Peyer's patch (tissue), 4 donors: ENCODE data around the gene ALDOC.

Source experiments
- CTCF ChIP-seq, 6 experiments: fragments of 450-650 bp in 4 of 6; fragments of 200-600 bp in 2 of 6; sonication (generic) in 1 of 6; IDR thresholded peaks; one replicate each; pipeline ENCODE4 v1.5.1; 2017 to 2019; ENCODE audit warnings: antibody characterized with exemption in 6 of 6, mild to moderate bottlenecking in 3 of 6, moderate library complexity in 1 of 6
- POLR2A ChIP-seq, 2 donors: fragments of 450-650 bp; IDR thresholded peaks; one replicate each; pipeline ENCODE4 v1.5.1; 2017; ENCODE audit warnings: antibody characterized with exemption in 2 of 2, mild to moderate bottlenecking in 2 of 2, moderate library complexity in 2 of 2

GRCh38 chr17:28599311-28600184 lies 22.9 kb upstream of the ALDOC start:
- TF ChIP-seq CTCF (IDR thresholded peaks at IDR 0.05): no peak
- peak; percentile 3 to 42 for TF ChIP-seq POLR2A (IDR thresholded peaks at IDR 0.05)
